ENCODE results near the gene ACER1.

DNA sequence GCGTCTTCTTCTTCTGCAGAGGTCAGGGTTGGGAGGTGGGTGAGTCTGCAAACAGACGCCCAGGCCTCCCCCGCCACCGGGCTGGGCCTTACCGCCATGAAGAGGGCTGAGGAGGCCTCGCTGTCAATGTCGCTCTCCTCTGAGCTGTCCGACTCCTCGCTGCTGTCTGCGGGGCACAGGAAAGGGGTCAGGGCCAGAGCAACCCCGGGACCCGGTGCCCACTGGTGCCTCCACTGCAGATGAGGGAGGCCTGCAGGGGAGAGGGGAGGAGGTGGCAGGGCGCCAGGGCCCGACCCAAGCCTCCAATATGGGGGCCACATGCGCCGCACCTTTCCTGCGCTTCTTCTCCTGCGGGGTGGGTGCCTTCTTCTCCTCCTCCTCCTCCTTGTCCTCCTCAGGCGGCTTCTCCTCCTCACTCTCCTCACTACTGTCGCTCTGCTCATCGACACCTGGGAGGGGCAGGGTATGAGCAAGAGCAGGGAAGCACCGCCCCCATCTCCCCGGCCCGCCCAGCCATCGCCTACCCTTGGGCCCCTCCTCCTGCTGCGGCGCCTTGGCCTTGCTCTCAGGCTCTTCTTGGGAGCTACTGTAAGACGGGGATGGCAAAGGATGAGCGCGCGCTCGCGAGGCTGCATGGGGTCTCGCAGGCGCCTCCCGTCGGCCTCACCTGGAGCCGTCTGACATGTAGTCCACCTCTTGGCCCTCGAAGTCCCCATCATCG, 47.8 kb upstream of the ACER1 start:
- TF ChIP-seq POLR2A (IDR thresholded peaks at IDR 0.05) (no peak), CTCF (IDR thresholded peaks at IDR 0.05 in 4 of 5, conservative IDR thresholded peaks at IDR 0.05 in 1 of 5) (no peak)
